DND-41 (cell line): ENCODE results near the gene VSIG8.

Experiments used
- ATAC-seq: fragments of 200-7000 bp; cut with Tn5 transposase; 3 replicates; pipeline ENCODE4 v1.9.1; 2021; ENCODE audit warnings: low read depth; ENCODE audit not compliant: insufficient read depth
- DNase-seq: peaks from one replicate; pipeline ENCODE4 v3.0.0-alpha.2; 2020
- H2AFZ ChIP-seq: 2 replicates; pipeline ENCODE4 v1.6.0; 2012; ENCODE audit warnings: low read depth, low read length
- H3K27ac ChIP-seq: 2 replicates; pipeline ENCODE4 v1.5.1; 2012; ENCODE audit warnings: low read length, inconsistent platforms
- H3K27me3 ChIP-seq: fragments of 200-600 bp; sonication (generic); 2 replicates; pipeline ENCODE4 v1.6.0; 2012; ENCODE audit warnings: low read length, mild to moderate bottlenecking, inconsistent platforms; ENCODE audit not compliant: insufficient read depth, poor library complexity
- H3K36me3 ChIP-seq: 2 replicates; pipeline ENCODE4 v1.5.1; 2012; ENCODE audit warnings: low read length, inconsistent platforms; ENCODE audit not compliant: insufficient read depth
- H3K4me1 ChIP-seq: 2 replicates; pipeline ENCODE4 v1.5.1; 2012; ENCODE audit warnings: mild to moderate bottlenecking, low read length; ENCODE audit not compliant: insufficient read depth
- H3K4me2 ChIP-seq: 2 replicates; pipeline ENCODE4 v1.6.0; 2012; ENCODE audit warnings: mild to moderate bottlenecking, moderate library complexity, low read length, inconsistent platforms; ENCODE audit not compliant: insufficient read depth
- H3K4me3 ChIP-seq, 2 experiments: fragments of 200-600 bp in 1 of 2; shearing (Covaris generic) in 1 of 2; 2 replicates each; pipeline ENCODE4 v1.5.1; 2012 to 2016; ENCODE audit warnings: inconsistent platforms in 2 of 2, low read length in 2 of 2, mild to moderate bottlenecking in 2 of 2, low read depth in 1 of 2, moderate library complexity in 1 of 2
- H3K79me2 ChIP-seq: 2 replicates; pipeline ENCODE4 v1.6.0; 2012; ENCODE audit warnings: low read length, inconsistent platforms; ENCODE audit not compliant: insufficient read depth
- H3K9ac ChIP-seq: 2 replicates; pipeline ENCODE4 v1.6.0; 2012; ENCODE audit warnings: low read depth, mild to moderate bottlenecking, inconsistent platforms, low read length, moderate library complexity
- H3K9me3 ChIP-seq: 2 replicates; pipeline ENCODE4 v1.5.1; 2012; ENCODE audit warnings: low read length, moderate library complexity, mild to moderate bottlenecking, inconsistent platforms; ENCODE audit not compliant: insufficient read depth, severe bottlenecking
- H4K20me1 ChIP-seq: 2 replicates; pipeline ENCODE4 v1.6.0; 2012; ENCODE audit warnings: low read length; ENCODE audit not compliant: insufficient read depth
- EZH2 ChIP-seq: IDR thresholded peaks from 3 replicates; pipeline ENCODE4 v1.6.1; 2012; ENCODE audit warnings: borderline replicate concordance, low read depth, mild to moderate bottlenecking, moderate library complexity, low read length, inconsistent platforms; ENCODE audit not compliant: severe bottlenecking
- TF ChIP-seq, protein P1 (sequence below): IDR thresholded peaks from 2 replicates; pipeline ENCODE4 v1.5.1; 2012; ENCODE audit warnings: borderline replicate concordance, low read length, moderate library complexity, mild to moderate bottlenecking; ENCODE audit not compliant: poor library complexity, severe bottlenecking; ENCODE audit errors: extremely low read depth

The VSIG8 gene

DNA sequence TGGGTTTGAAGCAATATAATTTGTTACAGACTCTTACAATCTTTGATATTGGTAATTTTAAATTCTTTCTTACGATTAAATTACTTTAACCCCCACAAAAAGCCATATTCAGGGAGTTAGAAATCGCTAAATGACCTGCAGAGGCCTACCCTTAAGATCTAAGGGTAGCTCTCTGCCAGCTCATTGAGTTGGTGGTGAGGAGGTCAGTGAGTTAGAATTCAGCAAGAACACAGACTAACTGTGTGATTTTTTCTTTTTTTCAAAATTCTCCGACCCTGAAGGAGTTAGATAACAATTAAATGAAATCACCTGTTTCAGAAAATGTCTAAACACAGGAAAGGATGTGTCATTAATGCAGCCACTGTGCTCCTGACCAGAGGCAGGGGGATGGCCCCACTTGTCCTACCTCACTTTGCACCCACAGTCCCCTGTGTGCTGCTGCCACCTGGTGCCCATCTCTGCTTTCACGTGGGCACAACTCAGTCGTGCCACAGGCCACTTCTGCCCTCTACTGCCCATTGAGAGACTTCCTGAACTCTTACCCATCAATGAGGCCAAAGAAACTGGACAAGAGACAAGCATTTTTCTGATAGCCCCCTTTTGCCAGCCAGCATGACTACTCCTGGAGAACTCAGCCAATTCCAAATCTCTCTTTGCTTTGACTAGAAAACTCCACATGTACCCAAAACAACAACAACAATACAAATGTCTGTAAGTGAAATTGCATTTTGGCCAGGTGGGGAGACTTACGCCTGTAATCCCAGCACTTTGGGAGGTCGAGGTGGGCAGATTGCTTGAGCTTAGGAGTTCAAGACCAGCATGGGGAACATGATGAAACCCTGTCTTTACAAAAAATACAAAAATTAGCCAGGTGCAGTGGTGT lies 29.1 kb upstream of the VSIG8 start:
- Histone ChIP-seq H3K4me2 (no peak overlapping the region), H3K4me3 (no peak overlapping the region), H3K36me3 (no peaks in the 10 kb centered on the region), H3K9ac (no peak overlapping the region), H3K27me3 (no peaks in the 10 kb centered on the region), H2AFZ (no peak overlapping the region), H3K4me1 (no peaks in the 10 kb centered on the region), H4K20me1 (no peaks in the 10 kb centered on the region), H3K79me2 (no peaks in the 10 kb centered on the region), H3K9me3 (no peaks in the 10 kb centered on the region), H3K27ac (no peak overlapping the region)
- TF ChIP-seq, protein P1, sequence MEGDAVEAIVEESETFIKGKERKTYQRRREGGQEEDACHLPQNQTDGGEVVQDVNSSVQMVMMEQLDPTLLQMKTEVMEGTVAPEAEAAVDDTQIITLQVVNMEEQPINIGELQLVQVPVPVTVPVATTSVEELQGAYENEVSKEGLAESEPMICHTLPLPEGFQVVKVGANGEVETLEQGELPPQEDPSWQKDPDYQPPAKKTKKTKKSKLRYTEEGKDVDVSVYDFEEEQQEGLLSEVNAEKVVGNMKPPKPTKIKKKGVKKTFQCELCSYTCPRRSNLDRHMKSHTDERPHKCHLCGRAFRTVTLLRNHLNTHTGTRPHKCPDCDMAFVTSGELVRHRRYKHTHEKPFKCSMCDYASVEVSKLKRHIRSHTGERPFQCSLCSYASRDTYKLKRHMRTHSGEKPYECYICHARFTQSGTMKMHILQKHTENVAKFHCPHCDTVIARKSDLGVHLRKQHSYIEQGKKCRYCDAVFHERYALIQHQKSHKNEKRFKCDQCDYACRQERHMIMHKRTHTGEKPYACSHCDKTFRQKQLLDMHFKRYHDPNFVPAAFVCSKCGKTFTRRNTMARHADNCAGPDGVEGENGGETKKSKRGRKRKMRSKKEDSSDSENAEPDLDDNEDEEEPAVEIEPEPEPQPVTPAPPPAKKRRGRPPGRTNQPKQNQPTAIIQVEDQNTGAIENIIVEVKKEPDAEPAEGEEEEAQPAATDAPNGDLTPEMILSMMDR, result peak; percentile 77
- TF ChIP-seq EZH2, result no peak
- peak; percentile 52 for DNase-seq
- ATAC-seq, result peak; percentile 82

DNA sequence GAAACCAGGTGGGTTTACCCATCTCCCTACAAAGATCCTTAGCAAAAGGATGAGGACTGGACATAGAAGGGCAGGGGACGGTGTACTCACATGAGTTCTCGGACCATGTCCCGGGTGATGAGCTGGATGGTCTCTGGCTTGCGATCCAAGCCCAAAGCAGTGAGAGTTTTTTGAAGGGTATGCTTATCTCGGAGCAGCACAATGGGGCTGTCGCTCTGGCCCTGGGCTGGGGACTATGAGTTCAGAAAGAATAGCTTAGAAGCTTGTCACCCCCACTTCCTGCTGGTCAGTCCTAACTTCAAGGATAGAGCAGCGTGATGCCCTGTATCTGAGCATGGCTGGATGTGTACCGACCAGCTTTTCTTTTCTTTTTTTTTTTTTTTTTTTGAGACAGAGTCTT lies 27.9 kb upstream of the VSIG8 start:
- Histone ChIP-seq H3K4me1 (no peaks in the 10 kb centered on the region), H3K27ac (no peak overlapping the region), H4K20me1 (no peaks in the 10 kb centered on the region), H3K4me2 (no peak overlapping the region), H3K27me3 (peaks cover 3% of the 10 kb centered on the region), H3K4me3 (no peak overlapping the region), H2AFZ (no peak overlapping the region), H3K9me3 (no peaks in the 10 kb centered on the region), H3K79me2 (no peaks in the 10 kb centered on the region), H3K36me3 (no peaks in the 10 kb centered on the region), H3K9ac (no peak overlapping the region)
- DNase-seq (no peak), ATAC-seq (no peak)
- TF ChIP-seq, protein P1, result no peak
- no peak for TF ChIP-seq EZH2

DNA sequence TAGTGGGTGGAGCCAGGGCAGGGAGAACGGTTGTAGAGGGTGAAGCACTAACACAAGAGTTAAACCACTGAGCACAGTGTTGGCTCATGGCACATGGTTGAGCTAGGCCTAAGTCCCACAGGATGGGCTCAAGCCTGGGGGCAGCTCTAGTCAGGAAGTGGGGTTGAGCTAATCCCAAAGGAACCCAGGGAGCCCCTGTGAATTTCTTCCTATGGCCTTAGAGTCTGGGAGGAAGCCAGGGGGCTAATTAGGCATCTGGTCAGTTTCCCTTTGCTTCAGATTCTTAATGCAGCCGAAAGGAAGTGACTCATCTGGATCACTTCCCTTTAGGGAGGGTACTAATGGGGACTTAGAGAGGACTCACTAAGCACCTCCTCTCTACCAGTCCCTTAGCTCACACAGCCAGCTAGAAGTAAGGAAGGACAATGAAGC lies 27.4 kb upstream of the VSIG8 start:
- Histone ChIP-seq H3K79me2 (no peaks in the 10 kb centered on the region), H3K36me3 (no peaks in the 10 kb centered on the region), H3K27ac (no peak overlapping the region), H4K20me1 (no peaks in the 10 kb centered on the region), H3K4me2 (no peak overlapping the region), H3K4me1 (no peaks in the 10 kb centered on the region), H2AFZ (no peak overlapping the region), H3K4me3 (no peak overlapping the region), H3K9me3 (no peaks in the 10 kb centered on the region), H3K27me3 (peaks cover 3% of the 10 kb centered on the region), H3K9ac (no peak overlapping the region)
- no peak for TF ChIP-seq EZH2
- TF ChIP-seq, protein P1, result no peak
- DNase-seq, result no peak
- no peak for ATAC-seq

DNA sequence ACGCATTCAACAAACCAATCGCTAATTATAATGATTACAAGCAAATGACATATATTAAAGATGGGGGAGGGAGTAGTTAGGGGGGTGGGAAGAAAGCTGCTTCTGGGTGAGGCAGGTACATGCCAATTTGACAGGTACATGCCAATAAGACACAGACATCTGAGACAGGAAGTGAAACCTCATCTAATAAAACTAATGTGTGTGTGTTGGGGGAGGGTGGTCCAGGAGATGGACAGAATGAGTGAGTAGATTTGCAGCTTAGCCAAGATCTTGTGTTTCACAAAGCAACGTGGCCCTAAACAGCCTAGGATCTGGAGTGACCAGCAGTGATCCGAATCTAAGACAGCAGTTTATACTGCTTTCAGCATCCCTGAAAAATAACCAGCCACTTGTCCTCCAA lies 26.7 kb upstream of the VSIG8 start:
- Histone ChIP-seq H3K36me3 (no peaks in the 10 kb centered on the region), H3K4me2 (no peak overlapping the region), H4K20me1 (no peaks in the 10 kb centered on the region), H3K79me2 (no peaks in the 10 kb centered on the region), H3K27ac (no peak overlapping the region), H2AFZ (no peak overlapping the region), H3K4me1 (no peaks in the 10 kb centered on the region), H3K9ac (no peak overlapping the region), H3K27me3 (peaks cover 5% of the 10 kb centered on the region), H3K4me3 (no peak overlapping the region), H3K9me3 (no peaks in the 10 kb centered on the region)
- DNase-seq (no peak), ATAC-seq (no peak)
- no peak for TF ChIP-seq EZH2
- TF ChIP-seq, protein P1, result no peak
